Fibroblast of gingiva (primary cell): ENCODE results near the gene ANKRD60.

Experiments used
- DNase-seq: peaks from one replicate; pipeline ENCODE4 v3.0.0-alpha.2; 2011; ENCODE audit warnings: low read depth

The ANKRD60 gene

GRCh38 chr20:58192567-58192966, 35.9 kb downstream of the ANKRD60 start:
- DNase-seq: no peak

- DNase-seq: no peak
Observed at GRCh38 chr20:58192065-58192464, 36.4 kb downstream of the ANKRD60 start.

GRCh38 chr20:58188527-58188926, 39.9 kb downstream of the ANKRD60 start:
- DNase-seq: no peak

- no peak for DNase-seq
Observed at GRCh38 chr20:58184984-58185383, 43.5 kb downstream of the ANKRD60 start.

- DNase-seq: no peak
Observed at GRCh38 chr20:58184063-58184462, 44.4 kb downstream of the ANKRD60 start.

GRCh38 chr20:58182521-58183140, 45.8 kb downstream of the ANKRD60 start:
- DNase-seq: no peak

- DNase-seq: no peak
Observed at GRCh38 chr20:58179432-58180099, 48.9 kb downstream of the ANKRD60 start.

- DNase-seq: no peak
Observed at GRCh38 chr20:58179083-58179431, 49.4 kb downstream of the ANKRD60 start.

GRCh38 chr20:58177799-58178198, 50.7 kb downstream of the ANKRD60 start:
- DNase-seq: no peak

- DNase-seq: no peak
Observed at GRCh38 chr20:58175836-58176235, 52.6 kb downstream of the ANKRD60 start.

- DNase-seq: no peak
Observed at GRCh38 chr20:58175425-58175824, 53.0 kb downstream of the ANKRD60 start.

GRCh38 chr20:58174708-58175280, 53.7 kb downstream of the ANKRD60 start:
- DNase-seq: no peak

- no peak for DNase-seq
Observed at GRCh38 chr20:58173930-58174707, 54.3 kb downstream of the ANKRD60 start.

- no peak for DNase-seq
Observed at GRCh38 chr20:58173091-58173490, 55.4 kb downstream of the ANKRD60 start.

GRCh38 chr20:58171796-58172425, 56.5 kb downstream of the ANKRD60 start:
- no peak for DNase-seq

- DNase-seq: peak; percentile 79
Observed at GRCh38 chr20:58169450-58169849, 59.0 kb downstream of the ANKRD60 start.

GRCh38 chr20:58168843-58169242, 59.6 kb downstream of the ANKRD60 start:
- no peak for DNase-seq

- DNase-seq: no peak
Observed at GRCh38 chr20:58167759-58168158, 60.7 kb downstream of the ANKRD60 start.
